C4-2B (cell line): Measurements from ENCODE around the gene AAR2.

Experiments
- H3K27ac ChIP-seq: fragments of 450-650 bp; 2 replicates; pipeline ENCODE4 v1.5.1; 2017
- ZFX ChIP-seq: fragments of 450-650 bp; IDR thresholded peaks from 2 replicates; pipeline ENCODE4 v1.6.1; 2017
- TF ChIP-seq, protein P1 (sequence below): fragments of 450-650 bp; conservative IDR thresholded peaks from 2 replicates; pipeline ENCODE4 v1.5.1; 2017; ENCODE audit warnings: mild to moderate bottlenecking

AAR2 gene, protein sequence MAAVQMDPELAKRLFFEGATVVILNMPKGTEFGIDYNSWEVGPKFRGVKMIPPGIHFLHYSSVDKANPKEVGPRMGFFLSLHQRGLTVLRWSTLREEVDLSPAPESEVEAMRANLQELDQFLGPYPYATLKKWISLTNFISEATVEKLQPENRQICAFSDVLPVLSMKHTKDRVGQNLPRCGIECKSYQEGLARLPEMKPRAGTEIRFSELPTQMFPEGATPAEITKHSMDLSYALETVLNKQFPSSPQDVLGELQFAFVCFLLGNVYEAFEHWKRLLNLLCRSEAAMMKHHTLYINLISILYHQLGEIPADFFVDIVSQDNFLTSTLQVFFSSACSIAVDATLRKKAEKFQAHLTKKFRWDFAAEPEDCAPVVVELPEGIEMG

DNA sequence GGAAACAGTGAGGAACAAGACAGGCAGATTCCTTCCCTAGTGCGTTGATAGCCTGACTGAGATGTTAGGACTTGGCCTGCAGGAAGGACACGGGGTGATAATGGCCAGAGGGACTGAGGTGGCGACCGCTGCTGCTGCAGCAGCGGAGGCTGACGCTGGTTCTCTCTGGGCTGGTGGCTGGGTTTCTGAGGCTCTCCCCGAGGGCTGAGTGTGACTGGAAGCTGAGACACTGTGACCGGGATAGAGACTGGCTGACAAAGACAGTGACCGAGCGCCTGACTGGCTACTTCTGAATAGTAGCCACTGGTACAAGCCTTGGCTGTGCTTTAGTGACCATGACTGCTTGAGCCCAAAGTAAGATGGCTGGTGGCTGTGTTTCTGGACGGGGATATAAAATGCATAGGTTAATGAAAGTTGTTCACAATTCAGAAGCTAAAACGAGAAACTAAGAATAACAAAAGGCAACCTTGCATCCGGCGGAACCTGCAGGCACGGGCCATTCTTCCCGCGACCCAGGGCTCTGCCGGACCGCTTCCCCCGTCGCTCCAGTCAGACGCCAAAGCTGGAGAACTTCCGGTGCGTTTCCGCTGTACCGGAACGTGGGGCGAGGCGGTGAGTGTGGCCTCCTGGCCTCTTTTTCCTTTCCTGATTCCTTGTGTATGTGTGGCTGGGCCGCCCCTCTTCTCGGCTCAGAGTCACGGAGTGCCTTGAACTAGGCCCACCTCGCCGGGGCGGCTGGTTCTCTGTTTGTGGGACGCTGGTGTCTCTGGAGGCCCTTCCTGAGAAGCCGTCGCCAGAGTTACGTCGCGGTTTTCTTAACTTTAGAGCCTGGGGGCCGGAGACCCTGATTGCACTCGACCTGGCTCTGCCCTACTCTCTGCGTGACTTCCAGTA, at the start of gene AAR2:
TSS of gene AAR2 (plus strand) at position 587 of the 894 bp plus-strand sequence. CDS start 3,391 bp downstream, outside the sequence.
- peak within 1 kb of the TSS; percentile 78 for H3K27ac ChIP-seq
- peak; percentile 89 for TF ChIP-seq ZFX
- TF ChIP-seq, protein P1, sequence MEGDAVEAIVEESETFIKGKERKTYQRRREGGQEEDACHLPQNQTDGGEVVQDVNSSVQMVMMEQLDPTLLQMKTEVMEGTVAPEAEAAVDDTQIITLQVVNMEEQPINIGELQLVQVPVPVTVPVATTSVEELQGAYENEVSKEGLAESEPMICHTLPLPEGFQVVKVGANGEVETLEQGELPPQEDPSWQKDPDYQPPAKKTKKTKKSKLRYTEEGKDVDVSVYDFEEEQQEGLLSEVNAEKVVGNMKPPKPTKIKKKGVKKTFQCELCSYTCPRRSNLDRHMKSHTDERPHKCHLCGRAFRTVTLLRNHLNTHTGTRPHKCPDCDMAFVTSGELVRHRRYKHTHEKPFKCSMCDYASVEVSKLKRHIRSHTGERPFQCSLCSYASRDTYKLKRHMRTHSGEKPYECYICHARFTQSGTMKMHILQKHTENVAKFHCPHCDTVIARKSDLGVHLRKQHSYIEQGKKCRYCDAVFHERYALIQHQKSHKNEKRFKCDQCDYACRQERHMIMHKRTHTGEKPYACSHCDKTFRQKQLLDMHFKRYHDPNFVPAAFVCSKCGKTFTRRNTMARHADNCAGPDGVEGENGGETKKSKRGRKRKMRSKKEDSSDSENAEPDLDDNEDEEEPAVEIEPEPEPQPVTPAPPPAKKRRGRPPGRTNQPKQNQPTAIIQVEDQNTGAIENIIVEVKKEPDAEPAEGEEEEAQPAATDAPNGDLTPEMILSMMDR = no peak

DNA sequence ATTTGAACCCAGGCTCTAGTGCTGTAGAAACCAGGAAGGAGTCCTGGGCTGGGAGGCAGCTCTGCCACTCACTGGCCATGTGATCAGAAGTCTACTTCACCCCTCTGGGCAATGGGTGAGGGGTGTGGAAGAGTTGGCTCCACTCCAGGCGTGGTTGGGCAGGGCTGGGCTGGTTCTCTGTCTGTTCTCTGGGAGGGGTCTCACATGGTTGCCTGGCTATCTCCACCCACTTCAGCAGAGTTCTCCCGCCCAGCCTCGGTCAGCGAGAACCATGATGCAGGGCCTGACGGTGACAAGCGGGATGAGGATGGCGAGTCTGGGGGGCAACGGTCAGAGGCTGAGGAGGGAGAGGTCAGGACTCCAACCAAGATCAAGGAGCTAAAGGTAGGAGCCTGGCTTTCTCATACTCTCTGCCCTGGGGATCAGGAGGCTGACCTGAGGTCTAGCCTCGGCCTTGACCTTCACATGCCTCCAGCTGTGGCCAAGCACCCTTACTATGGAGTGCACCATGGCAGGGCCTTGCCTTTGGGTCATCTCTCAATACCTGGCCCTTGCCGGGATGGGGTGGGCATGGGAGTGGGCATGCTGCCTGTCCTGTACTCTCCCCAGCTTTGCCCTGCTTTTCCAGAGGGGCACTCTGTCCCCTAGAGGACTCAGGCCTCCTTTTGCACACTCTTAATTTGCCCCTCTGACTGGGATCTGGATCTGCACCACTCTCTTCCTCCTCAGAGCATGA, 42.1 kb upstream of the AAR2 start:
- H3K27ac ChIP-seq = no peak overlapping the region
- TF ChIP-seq, protein P1 = no peak
- no peak for TF ChIP-seq ZFX

DNA sequence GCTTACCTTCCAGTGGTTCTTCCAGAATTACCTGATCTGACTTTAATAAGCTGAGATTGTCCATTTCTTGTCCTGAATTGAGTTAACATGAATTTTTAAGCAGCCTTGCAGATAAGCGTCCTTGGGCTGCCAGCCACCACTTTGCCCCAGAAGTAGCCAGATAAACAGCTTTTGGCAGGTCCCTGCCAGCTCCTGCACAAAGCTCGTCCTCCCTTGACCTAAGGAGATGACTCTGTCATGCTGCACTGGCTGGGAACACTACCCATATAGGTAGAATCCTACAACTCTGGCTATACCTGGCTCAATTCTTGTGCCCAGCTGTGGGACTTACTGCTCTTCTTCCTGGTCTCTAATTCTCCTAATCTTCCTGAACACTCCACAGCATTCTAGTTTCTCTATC, 39.6 kb upstream of the AAR2 start:
- TF ChIP-seq, protein P1 = no peak
- TF ChIP-seq ZFX = no peak
- no peak overlapping the region for H3K27ac ChIP-seq

DNA sequence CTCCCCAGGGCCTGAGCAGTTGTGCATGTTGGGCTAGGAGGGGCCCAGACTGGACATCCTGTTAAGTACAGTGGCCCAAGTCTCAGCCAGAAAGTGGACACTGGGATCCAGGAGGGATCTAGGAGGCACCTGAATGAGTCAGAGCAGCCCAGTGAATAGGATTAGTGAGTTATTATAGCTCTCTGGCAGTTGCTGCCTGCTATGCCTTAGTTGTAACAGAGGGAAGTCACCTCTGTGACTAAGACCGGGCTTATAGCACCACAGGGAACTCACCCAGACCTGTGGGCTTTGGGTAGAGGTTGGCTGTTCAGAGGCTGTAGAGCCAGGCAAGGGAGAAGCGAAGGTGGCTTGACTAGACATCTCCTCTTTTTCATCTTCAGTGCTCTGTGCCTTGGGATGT, 39.0 kb upstream of the AAR2 start:
- H3K27ac ChIP-seq = no peak overlapping the region
- TF ChIP-seq, protein P1 = no peak
- no peak for TF ChIP-seq ZFX

DNA sequence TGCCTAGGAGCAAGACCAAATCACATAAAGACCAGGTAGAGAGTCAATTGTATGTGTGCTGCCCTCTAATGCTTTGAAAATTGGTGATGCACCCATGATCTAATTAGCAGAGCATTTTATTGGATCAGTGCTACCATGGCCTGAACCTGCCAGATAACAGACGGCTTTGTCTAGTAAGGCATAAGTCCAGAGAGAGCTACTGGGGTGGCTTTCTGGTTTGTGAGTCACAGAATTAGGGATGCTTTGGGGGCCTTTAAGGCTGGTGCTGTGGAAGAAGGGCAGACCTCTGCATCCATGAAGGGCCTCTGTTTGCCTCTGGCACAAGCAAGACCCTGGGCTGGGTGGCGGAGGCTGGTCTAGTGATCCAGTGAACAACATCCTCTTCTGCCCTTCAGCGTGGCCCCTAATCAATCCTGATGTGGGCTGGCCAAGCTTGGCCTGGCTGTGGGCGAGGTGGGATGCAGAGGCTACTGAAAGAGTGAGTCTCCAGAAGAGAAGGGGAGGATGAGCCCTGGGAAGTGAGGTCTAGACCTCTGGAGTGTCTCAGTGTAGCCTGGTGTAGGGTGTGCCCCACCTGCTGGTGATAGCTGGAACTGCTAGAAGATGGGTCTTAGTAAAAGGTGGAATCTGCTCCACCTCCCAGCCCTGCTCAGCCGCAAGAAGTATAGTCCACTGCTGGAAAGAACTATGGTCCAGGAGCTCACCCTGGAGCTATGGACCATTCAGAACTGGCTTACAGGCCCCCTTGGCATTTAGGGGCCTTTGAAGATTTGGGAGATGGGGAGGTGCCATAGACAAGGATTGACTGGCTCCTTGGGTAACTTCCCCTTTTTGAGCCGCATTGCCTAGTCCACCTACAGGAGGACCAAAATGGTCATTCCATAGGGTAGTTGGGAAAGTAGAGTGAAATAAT, 36.7 kb upstream of the AAR2 start:
- H3K27ac ChIP-seq = no peak overlapping the region

DNA sequence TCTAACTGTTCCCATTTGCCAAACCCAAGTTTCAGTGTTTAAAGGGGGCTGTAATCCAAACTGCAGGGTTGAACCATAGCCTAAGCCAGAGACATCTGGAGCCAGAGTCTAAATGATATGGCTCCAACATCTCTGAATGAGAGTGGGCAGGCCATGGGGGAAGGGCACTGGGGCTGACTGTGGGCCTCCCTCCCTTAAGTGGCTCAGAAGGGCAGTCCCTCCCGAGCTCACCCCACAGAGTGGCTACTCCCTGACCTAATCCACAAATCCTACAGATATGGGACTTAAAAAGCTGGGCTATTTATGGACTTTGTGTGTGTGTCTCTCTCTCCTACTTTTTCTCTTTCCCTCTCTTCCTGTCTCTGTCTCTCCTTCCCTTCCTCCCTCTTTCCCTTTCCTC, 35.8 kb upstream of the AAR2 start:
- TF ChIP-seq ZFX = no peak
- TF ChIP-seq, protein P1 = no peak
- no peak overlapping the region for H3K27ac ChIP-seq

More for the DNA sequence above, 36.7 kb upstream of the AAR2 start:
- TF ChIP-seq, protein P1 = peak; percentile 94
- TF ChIP-seq ZFX = no peak
